ENCODE results near the gene CLK2. TPM values are rescaled to one million over a fixed set of nuclear protein-coding genes. Genes with fewer than 3 reads are reported as not detected.
"Not testable (repeated sequence)": the region's sequence is repeated elsewhere in the genome, so short reads cannot be mapped to it uniquely, and the experiment has no call there.

Gene CLK2
- total RNA-seq, 1 experiment from 2014 or later = 11.5 TPM

- DNase-seq (ENCODE audit: low read depth) = no peak
These were observed 6.8 kb downstream of the CLK2 start for GRCh38 chr1:155266553-155266952.

- DNase-seq (ENCODE audit: low read depth) = no peak
These were observed 10.2 kb downstream of the CLK2 start for GRCh38 chr1:155263067-155263466.

- peak; percentile 99 for DNase-seq (ENCODE audit: low read depth)
These were observed 11.2 kb downstream of the CLK2 start, which contains the start of gene SCAMP3 for GRCh38 chr1:155261852-155262673. Gene SCAMP3 (minus strand): TSS chr1:155262360. CDS start chr1:155262151, 209 bp downstream.

- no peak for DNase-seq (ENCODE audit: low read depth)
These were observed 11.8 kb downstream of the CLK2 start for GRCh38 chr1:155261493-155261851.

- no peak for DNase-seq (ENCODE audit: low read depth)
These were observed 13.0 kb downstream of the CLK2 start for GRCh38 chr1:155260276-155260675.

GRCh38 chr1:155256058-155256852, 17.0 kb downstream of the CLK2 start:
- no peak for DNase-seq (ENCODE audit: low read depth)

- peak; percentile 88 for DNase-seq (ENCODE audit: low read depth)
These were observed 17.9 kb downstream of the CLK2 start, which contains the start of gene ENTREP3 for GRCh38 chr1:155255243-155256007. Gene ENTREP3 (minus strand): TSS chr1:155255483. CDS start chr1:155254877, 606 bp downstream.

- DNase-seq (ENCODE audit: low read depth) = no peak
These were observed 18.5 kb downstream of the CLK2 start for GRCh38 chr1:155254714-155255242.

- DNase-seq (ENCODE audit: low read depth) = no peak
These were observed 19.0 kb downstream of the CLK2 start for GRCh38 chr1:155254228-155254713.

- no peak for DNase-seq (ENCODE audit: low read depth)
These were observed 19.5 kb downstream of the CLK2 start for GRCh38 chr1:155253797-155254196.

GRCh38 chr1:155253208-155253607, 20.1 kb downstream of the CLK2 start:
- no peak for DNase-seq (ENCODE audit: low read depth)

- no peak for DNase-seq (ENCODE audit: low read depth)
These were observed 21.7 kb downstream of the CLK2 start for GRCh38 chr1:155251566-155251965.

- peak; percentile 94 for DNase-seq (ENCODE audit: low read depth)
These were observed 22.5 kb downstream of the CLK2 start for GRCh38 chr1:155250633-155251449.

GRCh38 chr1:155250246-155250632, 23.1 kb downstream of the CLK2 start:
- DNase-seq (ENCODE audit: low read depth) = no peak

- DNase-seq (ENCODE audit: low read depth) = no peak
These were observed 25.4 kb downstream of the CLK2 start for GRCh38 chr1:155247667-155248553.

GRCh38 chr1:155246796-155247195, 26.5 kb downstream of the CLK2 start:
- DNase-seq (ENCODE audit: low read depth) = not testable (repeated sequence)

- DNase-seq (ENCODE audit: low read depth) = no peak
These were observed 28.2 kb downstream of the CLK2 start for GRCh38 chr1:155245163-155245524.

GRCh38 chr1:155244368-155245162, 28.7 kb downstream of the CLK2 start:
- DNase-seq (ENCODE audit: low read depth) = peak; percentile 99

- no peak for DNase-seq (ENCODE audit: low read depth)
These were observed 30.4 kb downstream of the CLK2 start for GRCh38 chr1:155242805-155243358.
